ENCODE results near the gene KRT33A.

DNA sequence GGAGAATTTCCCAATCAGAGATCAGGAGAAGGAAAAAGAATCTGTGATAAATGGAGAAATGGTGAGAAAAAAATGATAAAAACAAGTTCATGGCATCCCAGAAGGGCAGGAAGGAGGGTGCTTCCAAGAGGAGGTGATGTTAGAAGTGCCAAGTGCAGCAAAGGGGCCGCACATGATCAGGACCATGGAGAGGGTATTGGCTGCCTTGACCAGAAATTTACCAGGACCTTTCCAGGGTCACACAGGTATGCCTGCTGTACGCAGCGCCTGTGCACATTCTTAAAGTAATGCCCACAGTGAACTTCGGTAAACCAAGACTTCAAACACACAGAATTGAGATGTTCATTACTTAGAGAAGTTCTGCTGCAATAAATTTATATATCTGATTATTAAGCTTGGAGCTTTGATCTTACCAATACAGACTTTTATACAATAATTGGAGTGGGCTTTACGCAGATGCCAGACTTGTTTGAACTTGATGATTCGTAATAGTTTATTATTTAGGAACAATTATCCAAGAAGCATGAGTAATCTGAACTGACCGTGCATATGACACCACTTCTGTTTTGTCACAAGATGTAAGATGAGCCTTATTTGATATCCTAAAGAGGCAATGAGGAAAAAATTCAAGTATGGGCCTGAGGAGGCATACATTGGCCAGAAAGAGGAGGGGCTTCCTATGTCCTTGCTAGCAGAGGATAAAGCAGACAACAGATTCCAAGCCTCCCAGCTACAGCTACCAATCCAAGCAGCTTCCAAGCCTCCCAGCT, 2.2 kb upstream of the KRT33A start:
- TF ChIP-seq TAF1 (IDR thresholded peaks at IDR 0.05; ENCODE audit: low read depth, low read length) (no peak), POLR2AphosphoS5 (IDR thresholded peaks at IDR 0.05; ENCODE audit: low read depth, low read length) (no peak), POLR2A (IDR thresholded peaks at IDR 0.05; ENCODE audit: low read depth, low read length) (no peak), SPI1 (IDR thresholded peaks at IDR 0.05; ENCODE audit: low read depth, low read length) (no peak), POU2F2 (IDR thresholded peaks at IDR 0.05; ENCODE audit: low read depth, low read length) (no peak), PAX5 (IDR thresholded peaks at IDR 0.05; ENCODE audit: insufficient read depth, low read length, severe bottlenecking) (no peak)

Measured in GM12891 (cell line).